ENCODE measurements around the gene CCND3.

DNA sequence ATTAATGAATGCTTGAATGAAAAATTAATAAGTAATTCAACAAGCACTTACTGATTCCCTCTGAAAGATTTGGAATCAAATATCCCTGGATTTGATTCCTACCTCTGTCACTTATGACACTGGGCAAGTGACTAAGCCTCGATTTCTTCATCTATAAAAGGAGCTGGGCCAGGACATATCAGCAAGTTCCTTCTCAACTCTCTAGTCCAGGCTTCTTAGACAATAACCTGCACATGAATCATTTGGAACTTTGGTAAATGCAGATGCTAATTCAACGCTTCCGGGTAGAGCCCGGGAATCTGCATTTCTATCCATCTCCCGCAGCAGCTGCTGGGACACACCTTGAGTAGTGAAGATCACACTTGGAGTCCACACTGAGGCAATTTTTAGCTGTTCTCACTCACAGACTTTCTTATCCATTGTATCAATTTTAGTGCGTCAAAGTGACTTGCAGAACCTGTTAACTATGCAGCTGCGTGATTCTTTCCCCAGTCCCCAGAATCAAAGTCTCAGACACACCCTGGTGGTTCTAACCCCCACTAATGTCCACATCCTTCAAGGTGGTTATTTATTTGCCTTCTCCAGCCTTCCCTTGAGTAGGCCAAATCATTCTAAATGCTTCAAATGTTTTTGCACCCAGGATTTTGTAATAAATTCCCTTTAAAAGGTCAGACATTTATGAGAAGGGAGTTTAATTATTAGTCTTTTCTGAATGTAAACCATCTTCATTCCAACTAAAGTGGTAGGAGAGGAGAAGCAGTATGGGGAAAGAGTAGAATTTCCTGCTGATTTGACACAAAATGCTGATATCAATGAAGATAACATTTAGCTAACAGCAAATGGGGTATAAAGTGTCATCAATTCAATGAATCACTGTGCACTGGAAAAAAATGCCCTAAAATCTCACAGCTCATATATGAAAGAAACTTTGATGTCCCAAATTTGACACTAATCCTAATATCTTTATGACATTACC lies 26.0 kb upstream of the CCND3 start:
- TF ChIP-seq SIN3A (conservative IDR thresholded peaks at IDR 0.05 in 1 of 2, IDR thresholded peaks at IDR 0.05 in 1 of 2; ENCODE audit: low read depth in 1 of 2, low read length in 2 of 2): no peak
- TF ChIP-seq FOSL1 (IDR thresholded peaks at IDR 0.05; ENCODE audit: insufficient read depth, low read depth, low read length): no peak
- TF ChIP-seq, protein P1, sequence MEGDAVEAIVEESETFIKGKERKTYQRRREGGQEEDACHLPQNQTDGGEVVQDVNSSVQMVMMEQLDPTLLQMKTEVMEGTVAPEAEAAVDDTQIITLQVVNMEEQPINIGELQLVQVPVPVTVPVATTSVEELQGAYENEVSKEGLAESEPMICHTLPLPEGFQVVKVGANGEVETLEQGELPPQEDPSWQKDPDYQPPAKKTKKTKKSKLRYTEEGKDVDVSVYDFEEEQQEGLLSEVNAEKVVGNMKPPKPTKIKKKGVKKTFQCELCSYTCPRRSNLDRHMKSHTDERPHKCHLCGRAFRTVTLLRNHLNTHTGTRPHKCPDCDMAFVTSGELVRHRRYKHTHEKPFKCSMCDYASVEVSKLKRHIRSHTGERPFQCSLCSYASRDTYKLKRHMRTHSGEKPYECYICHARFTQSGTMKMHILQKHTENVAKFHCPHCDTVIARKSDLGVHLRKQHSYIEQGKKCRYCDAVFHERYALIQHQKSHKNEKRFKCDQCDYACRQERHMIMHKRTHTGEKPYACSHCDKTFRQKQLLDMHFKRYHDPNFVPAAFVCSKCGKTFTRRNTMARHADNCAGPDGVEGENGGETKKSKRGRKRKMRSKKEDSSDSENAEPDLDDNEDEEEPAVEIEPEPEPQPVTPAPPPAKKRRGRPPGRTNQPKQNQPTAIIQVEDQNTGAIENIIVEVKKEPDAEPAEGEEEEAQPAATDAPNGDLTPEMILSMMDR (IDR thresholded peaks at IDR 0.05; ENCODE audit: control extremely low read depth in 1 of 3, insufficient read depth in 1 of 3, low read depth in 1 of 3, low read length in 3 of 3): no peak
- TF ChIP-seq KDM5A (IDR thresholded peaks at IDR 0.05; ENCODE audit: low read length): no peak
- no peak for TF ChIP-seq POU5F1 (IDR thresholded peaks at IDR 0.05; ENCODE audit: low read depth, low read length)
- no peak for TF ChIP-seq TAF1 (IDR thresholded peaks at IDR 0.05; ENCODE audit: low read depth, low read length)
- TF ChIP-seq MAFK (IDR thresholded peaks at IDR 0.05; ENCODE audit: low read depth, low read length): no peak

Data from H1 (cell line).